ENCODE results near the gene BRMS1. TPM values are rescaled to one million over a fixed set of nuclear protein-coding genes. Genes with fewer than 3 reads are reported as not detected.

Gene BRMS1
- polyA plus RNA-seq, 1 donor (not counting 4 experiments of a cell fraction or from before 2014, with no cell fraction given) = 61.4 TPM

- Histone ChIP-seq H4K20me1 (ENCODE audit: control insufficient read depth, extremely low read depth, insufficient read depth, low read length) (no peaks in the 10 kb centered on the region), H3K27me3 (ENCODE audit: control insufficient read depth, extremely low read depth, insufficient read depth, low read length) (no peaks in the 10 kb centered on the region), H3K36me3 (ENCODE audit: control insufficient read depth in 2 of 2, extremely low read depth in 1 of 2, insufficient read depth in 2 of 2, low read length in 2 of 2) (no peaks in the 10 kb centered on the region), H3K4me3 (ENCODE audit: control insufficient read depth in 2 of 3, extremely low read depth in 1 of 3, insufficient read depth in 2 of 3, low read depth in 1 of 3, low read length in 3 of 3) (no peak overlapping the region), H3K4me1 (ENCODE audit: control insufficient read depth, extremely low read depth, insufficient read depth, low read length) (peaks cover 7% of the 10 kb centered on the region), H3K79me2 (ENCODE audit: control insufficient read depth, insufficient read depth, low read length) (no peaks in the 10 kb centered on the region), H3K9ac (ENCODE audit: control insufficient read depth, extremely low read depth, insufficient read depth, low read length) (no peak overlapping the region), H3K9me1 (ENCODE audit: control insufficient read depth, extremely low read depth, insufficient read depth, low read length) (no peaks in the 10 kb centered on the region), H3K4me2 (ENCODE audit: control insufficient read depth, extremely low read depth, insufficient read depth, low read depth, low read length) (no peak overlapping the region), H3K9me3 (ENCODE audit: control insufficient read depth, low read depth, low read length) (no peaks in the 10 kb centered on the region), H2AFZ (ENCODE audit: control insufficient read depth, low read length) (no peak overlapping the region), H3K27ac (ENCODE audit: control insufficient read depth, insufficient read depth, low read length) (no peak overlapping the region)
- DNase-seq (ENCODE audit: low read depth, low spot score) (no peak), FAIRE-seq (no peak)
- no peak for TF ChIP-seq CTCF (optimal IDR thresholded peaks at IDR 0.05 in 1 of 3, IDR thresholded peaks at IDR 0.05 in 1 of 3, conservative IDR thresholded peaks at IDR 0.05 in 1 of 3; ENCODE audit: extremely low read depth in 1 of 3, insufficient read depth in 2 of 3, low read length in 3 of 3)
- no peak for TF ChIP-seq EZH2 (IDR thresholded peaks at IDR 0.05; ENCODE audit: low read length)
- dilution Hi-C loops (cut with MboI; ENCODE audit: extremely low pct_ligation_motif_present, low sequenced_read_pairs) = no loop called here
Observed at GRCh38 chr11:66373265-66373664, 28.4 kb upstream of the BRMS1 start.

DNA sequence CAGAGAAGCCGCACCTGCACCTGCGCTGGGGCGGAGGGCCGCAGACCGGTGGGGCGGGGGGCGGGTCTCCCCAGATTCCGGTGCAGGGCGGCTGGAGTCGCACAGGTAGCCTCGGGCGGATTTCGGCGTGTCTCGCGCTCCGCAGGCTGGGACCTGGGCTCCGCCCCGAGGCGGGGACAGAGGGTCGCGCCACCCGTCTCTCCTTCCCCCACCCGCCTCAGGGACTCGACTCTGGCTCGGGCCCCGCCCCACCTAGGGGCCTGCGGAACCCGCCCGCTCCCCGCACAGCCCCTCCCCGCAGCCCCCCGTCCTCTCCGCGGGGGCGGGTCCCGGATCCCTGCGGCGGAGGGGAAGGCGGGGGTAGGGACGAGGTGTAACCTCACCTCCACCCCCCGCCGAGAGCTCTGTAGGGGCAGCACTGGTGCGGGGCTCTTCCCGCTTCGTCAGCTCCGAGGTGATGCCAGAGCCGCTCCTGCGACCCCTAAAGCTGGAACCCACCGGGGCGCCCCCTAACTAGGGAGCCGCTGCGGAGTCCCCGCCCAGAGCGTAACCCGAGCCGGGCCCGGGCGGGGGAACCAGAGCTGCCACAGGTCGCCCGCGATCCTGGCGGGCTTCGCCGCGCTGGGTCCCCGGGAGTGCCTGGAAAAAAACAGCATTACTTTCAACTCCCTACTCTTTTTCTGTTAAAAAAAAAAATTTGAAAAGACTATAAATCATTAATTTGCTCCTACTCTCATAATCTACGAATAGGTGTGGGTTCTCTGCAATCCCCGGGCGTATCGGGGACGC lies 26.9 kb upstream of the BRMS1 start, which contains the start of gene SLC29A2:
SLC29A2 (minus strand) TSS at position 134 of the 789 bp plus-strand sequence. CDS start 169 bp downstream, outside the sequence.
- peak within 1 kb of the TSS; percentile 53 for H3K9ac ChIP-seq (ENCODE audit: control insufficient read depth, extremely low read depth, insufficient read depth, low read length)
- FAIRE-seq = no peak

More for the DNA sequence above, 26.9 kb upstream of the BRMS1 start, which contains the start of gene SLC29A2:
- Histone ChIP-seq H3K4me2 (ENCODE audit: control insufficient read depth, extremely low read depth, insufficient read depth, low read depth, low read length) (peak within 1 kb of the TSS; percentile 78), H3K27me3 (ENCODE audit: control insufficient read depth, extremely low read depth, insufficient read depth, low read length) (no peaks in the 10 kb centered on the region), H3K36me3 (ENCODE audit: control insufficient read depth in 2 of 2, extremely low read depth in 1 of 2, insufficient read depth in 2 of 2, low read length in 2 of 2) (peaks cover 0 to 5% of the 10 kb centered on the region in 2 experiments), H2AFZ (ENCODE audit: control insufficient read depth, low read length) (peak within 1 kb of the TSS; percentile 84), H3K4me1 (ENCODE audit: control insufficient read depth, extremely low read depth, insufficient read depth, low read length) (peaks cover 7% of the 10 kb centered on the region), H3K4me3 (ENCODE audit: control insufficient read depth in 2 of 3, extremely low read depth in 1 of 3, insufficient read depth in 2 of 3, low read depth in 1 of 3, low read length in 3 of 3) (peak within 1 kb of the TSS; percentile 59 to 73 (median 71)), H3K9me1 (ENCODE audit: control insufficient read depth, extremely low read depth, insufficient read depth, low read length) (no peaks in the 10 kb centered on the region), H4K20me1 (ENCODE audit: control insufficient read depth, extremely low read depth, insufficient read depth, low read length) (no peaks in the 10 kb centered on the region), H3K79me2 (ENCODE audit: control insufficient read depth, insufficient read depth, low read length) (no peaks in the 10 kb centered on the region), H3K9me3 (ENCODE audit: control insufficient read depth, low read depth, low read length) (no peaks in the 10 kb centered on the region), H3K27ac (ENCODE audit: control insufficient read depth, insufficient read depth, low read length) (peak within 1 kb of the TSS; percentile 8)
- dilution Hi-C loops (cut with MboI; ENCODE audit: extremely low pct_ligation_motif_present, low sequenced_read_pairs) = no loop called here
- DNase-seq (ENCODE audit: low read depth, low spot score) = no peak
- TF ChIP-seq EZH2 (IDR thresholded peaks at IDR 0.05; ENCODE audit: low read length) = no peak
- TF ChIP-seq CTCF (optimal IDR thresholded peaks at IDR 0.05 in 1 of 3, IDR thresholded peaks at IDR 0.05 in 1 of 3, conservative IDR thresholded peaks at IDR 0.05 in 1 of 3; ENCODE audit: extremely low read depth in 1 of 3, insufficient read depth in 2 of 3, low read length in 3 of 3) = no peak
